Muscle layer of colon (tissue), 2 donors: Measurements from ENCODE around the gene PRAMEF10.
"Not testable (repeated sequence)": the region's sequence is repeated elsewhere in the genome, so short reads cannot be mapped to it uniquely, and the experiment has no call there.

Source experiments
- H3K27ac ChIP-seq: one replicate; pipeline ENCODE4 v1.7.0; 2013; ENCODE audit warnings: low read depth, mild to moderate bottlenecking, low read length, moderate library complexity
- H3K27me3 ChIP-seq, 2 donors: one replicate each; pipeline ENCODE4 v1.7.0; 2013; ENCODE audit warnings: low read length in 2 of 2, mild to moderate bottlenecking in 2 of 2; ENCODE audit not compliant: insufficient read depth in 2 of 2, control insufficient read depth in 1 of 2
- H3K36me3 ChIP-seq: one replicate; pipeline ENCODE4 v1.7.0; 2013; ENCODE audit warnings: mild to moderate bottlenecking, low read length; ENCODE audit not compliant: insufficient read depth
- H3K4me1 ChIP-seq: one replicate; pipeline ENCODE4 v1.7.0; 2013; ENCODE audit warnings: mild to moderate bottlenecking, low read length; ENCODE audit not compliant: insufficient read depth
- H3K4me3 ChIP-seq, 2 donors: one replicate each; pipeline ENCODE4 v1.7.0; 2013; ENCODE audit warnings: low read length in 2 of 2, low read depth in 1 of 2, mild to moderate bottlenecking in 1 of 2, moderate library complexity in 1 of 2
- H3K9ac ChIP-seq: one replicate; pipeline ENCODE4 v1.7.0; 2013; ENCODE audit warnings: low read length
- H3K9me3 ChIP-seq: one replicate; pipeline ENCODE4 v1.7.0; 2013; ENCODE audit warnings: mild to moderate bottlenecking, low read length
- donor health status: abdominal sarcoma.
- donor health status: Adenocarcinoma of cecum.

PRAMEF10 gene

DNA sequence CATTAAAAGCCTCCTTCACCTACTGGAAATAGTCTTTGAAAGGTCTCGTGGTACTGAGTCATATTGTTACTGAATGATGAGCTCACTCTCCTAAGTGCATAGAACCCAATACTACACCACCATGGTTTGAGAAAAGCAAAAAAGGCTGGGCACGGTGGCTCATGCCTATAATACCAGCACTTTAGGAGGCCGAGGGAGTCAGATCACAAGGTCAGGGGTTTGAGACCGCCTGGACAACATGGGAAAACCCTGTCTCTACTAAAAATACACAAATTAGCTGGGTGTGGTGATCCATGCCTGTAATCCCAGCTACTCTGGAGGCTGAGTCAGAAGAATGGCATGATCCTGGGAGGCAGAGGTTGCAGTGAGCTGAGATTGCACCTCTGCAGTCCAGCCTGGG is 46.3 kb downstream of the PRAMEF10 start:
- Histone ChIP-seq H3K4me1 (no peaks in the 10 kb centered on the region), H3K27ac (no peak overlapping the region), H3K27me3 (no peaks in the 10 kb centered on the region), H3K9me3 (no peaks in the 10 kb centered on the region), H3K4me3 (no peak overlapping the region), H3K9ac (no peak overlapping the region), H3K36me3 (no peaks in the 10 kb centered on the region)

DNA sequence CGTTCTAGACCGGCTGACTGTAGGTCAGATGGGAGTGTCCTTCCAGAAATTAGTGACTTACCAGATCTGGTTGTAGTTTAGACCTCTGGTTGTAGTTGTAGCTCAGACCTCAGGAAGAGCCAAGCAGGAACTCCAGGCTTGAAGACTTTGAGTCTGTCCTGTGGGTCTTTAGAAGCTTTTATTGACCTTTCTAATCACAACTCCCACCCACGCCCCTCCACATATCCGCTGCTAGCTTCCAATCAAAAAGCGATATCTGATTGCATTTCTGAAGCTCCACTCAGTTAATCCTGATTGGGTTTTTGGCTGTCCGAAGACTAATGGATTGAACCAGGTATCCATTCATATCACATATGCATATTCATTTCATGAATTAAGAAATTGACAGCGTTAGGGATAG is 49.5 kb downstream of the PRAMEF10 start, which contains the start of gene HNRNPCL1:
Gene HNRNPCL1 (minus strand): TSS at position 101 of the 400 bp plus-strand sequence. CDS start 431 bp downstream, outside the sequence.
- not testable (repeated sequence) for H3K4me1 ChIP-seq, H3K9me3 ChIP-seq, H3K27ac ChIP-seq, H3K36me3 ChIP-seq, H3K27me3 ChIP-seq, H3K4me3 ChIP-seq, H3K9ac ChIP-seq
